ENCODE results near the gene NR4A2.

NR4A2 gene

GRCh38 chr2:156279446-156280150, 52.9 kb downstream of the NR4A2 start:
- H3K9me3 Mint-ChIP-seq: no peaks in the 10 kb centered on the region
- DNase-seq: no peak
- H3K27ac Mint-ChIP-seq: no peak overlapping the region
- no peaks in the 10 kb centered on the region for H3K4me1 Mint-ChIP-seq
- no peaks in the 10 kb centered on the region for H3K36me3 Mint-ChIP-seq
- no peak for ATAC-seq (replicated peaks)
- H3K4me3 Mint-ChIP-seq: no peak overlapping the region
- peaks cover 4 to 7% of the 10 kb centered on the region in 2 donors for H3K27me3 Mint-ChIP-seq

All from stimulated activated naive B cell treated with anti-CD40 and anti-IgM and Interleukin-4, amounts not matched to agents 10 μg/mL and 1 μg/mL and 100 μg/mL, for 72 hours (primary cell).